ENCODE results near the gene APOC3. TPM values are rescaled to one million over a fixed set of nuclear protein-coding genes. Genes with fewer than 3 reads are reported as not detected.

Gene APOC3
- total and polyA plus RNA-seq, 9 of the 15 experiments (the other 6 are each of a cell fraction or from before 2014, with no cell fraction given): 1.1 TPM; not detected in 8

DNA sequence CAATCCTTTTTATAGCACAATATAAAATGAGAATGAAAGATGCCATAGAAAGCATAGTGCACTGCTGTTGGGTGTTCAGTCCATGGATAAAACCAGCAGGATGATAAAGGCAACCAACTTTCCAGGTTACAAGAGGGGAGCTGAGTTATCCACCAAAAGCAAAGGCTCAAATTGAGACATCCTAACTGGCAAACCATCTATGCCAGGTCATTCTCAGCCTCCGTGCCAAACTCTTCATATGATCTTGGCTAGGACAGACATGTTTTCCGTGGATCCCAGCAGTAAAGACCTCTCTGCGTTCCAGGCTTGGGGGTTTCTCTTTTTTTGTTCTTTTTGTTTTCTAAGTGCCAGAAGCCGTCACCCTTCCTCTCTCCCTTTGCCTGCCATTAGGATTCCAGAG is 15.0 kb downstream of the APOC3 start:
- no peak overlapping the region for H3K9ac ChIP-seq (ENCODE audit: insufficient read depth in 1 of 2, low read depth in 2 of 2, low read length in 2 of 2)
- no peak overlapping the region for H2AFZ ChIP-seq (ENCODE audit: low read depth, low read length)
- H3K4me2 ChIP-seq (ENCODE audit: insufficient read depth, low read length): no peak overlapping the region
- DNase-seq (ENCODE audit: extremely low read depth in 1 of 4, low spot score in 3 of 4): no peak
- peaks cover 52% of the 10 kb centered on the region; the same call in 2 of the 3 replicates for H3K36me3 ChIP-seq (ENCODE audit: control insufficient read depth, insufficient read depth, low read length)
- no peaks in the 10 kb centered on the region for H3K79me2 ChIP-seq (ENCODE audit: control insufficient read depth, insufficient read depth, low read length)
- ATAC-seq: no peak
- H3K4me3 ChIP-seq: no peak overlapping the region
- H3K27me3 ChIP-seq (ENCODE audit: control insufficient read depth in 2 of 2, insufficient read depth in 2 of 2, low read length in 2 of 2): no peaks in the 10 kb centered on the region
- in situ Hi-C loops (cut with MboI): no loop called here
- 87% methylated on average over 4 of the region's 4 CpGs for WGBS (ENCODE audit: insufficient coverage, low coverage, missing lambda C conversion rate)
- no peaks in the 10 kb centered on the region for H4K20me1 ChIP-seq (replicated peaks; ENCODE audit: control insufficient read depth, insufficient read depth, low read length)
- peaks cover 7 to 13% of the 10 kb centered on the region in 2 experiments; a peak in 3 of 5 replicates for H3K4me1 ChIP-seq (replicated peaks in 1 of 2; ENCODE audit: control insufficient read depth in 2 of 2, insufficient read depth in 2 of 2, low read length in 2 of 2)
- no TSS peak for BruUV-seq (replicated peaks)
- intact Hi-C loops (cut with micrococcal nuclease): no loop called here
- no peak for FAIRE-seq
- POLR2A ChIA-PET: no interaction called here
- TF ChIP-seq, protein P1, sequence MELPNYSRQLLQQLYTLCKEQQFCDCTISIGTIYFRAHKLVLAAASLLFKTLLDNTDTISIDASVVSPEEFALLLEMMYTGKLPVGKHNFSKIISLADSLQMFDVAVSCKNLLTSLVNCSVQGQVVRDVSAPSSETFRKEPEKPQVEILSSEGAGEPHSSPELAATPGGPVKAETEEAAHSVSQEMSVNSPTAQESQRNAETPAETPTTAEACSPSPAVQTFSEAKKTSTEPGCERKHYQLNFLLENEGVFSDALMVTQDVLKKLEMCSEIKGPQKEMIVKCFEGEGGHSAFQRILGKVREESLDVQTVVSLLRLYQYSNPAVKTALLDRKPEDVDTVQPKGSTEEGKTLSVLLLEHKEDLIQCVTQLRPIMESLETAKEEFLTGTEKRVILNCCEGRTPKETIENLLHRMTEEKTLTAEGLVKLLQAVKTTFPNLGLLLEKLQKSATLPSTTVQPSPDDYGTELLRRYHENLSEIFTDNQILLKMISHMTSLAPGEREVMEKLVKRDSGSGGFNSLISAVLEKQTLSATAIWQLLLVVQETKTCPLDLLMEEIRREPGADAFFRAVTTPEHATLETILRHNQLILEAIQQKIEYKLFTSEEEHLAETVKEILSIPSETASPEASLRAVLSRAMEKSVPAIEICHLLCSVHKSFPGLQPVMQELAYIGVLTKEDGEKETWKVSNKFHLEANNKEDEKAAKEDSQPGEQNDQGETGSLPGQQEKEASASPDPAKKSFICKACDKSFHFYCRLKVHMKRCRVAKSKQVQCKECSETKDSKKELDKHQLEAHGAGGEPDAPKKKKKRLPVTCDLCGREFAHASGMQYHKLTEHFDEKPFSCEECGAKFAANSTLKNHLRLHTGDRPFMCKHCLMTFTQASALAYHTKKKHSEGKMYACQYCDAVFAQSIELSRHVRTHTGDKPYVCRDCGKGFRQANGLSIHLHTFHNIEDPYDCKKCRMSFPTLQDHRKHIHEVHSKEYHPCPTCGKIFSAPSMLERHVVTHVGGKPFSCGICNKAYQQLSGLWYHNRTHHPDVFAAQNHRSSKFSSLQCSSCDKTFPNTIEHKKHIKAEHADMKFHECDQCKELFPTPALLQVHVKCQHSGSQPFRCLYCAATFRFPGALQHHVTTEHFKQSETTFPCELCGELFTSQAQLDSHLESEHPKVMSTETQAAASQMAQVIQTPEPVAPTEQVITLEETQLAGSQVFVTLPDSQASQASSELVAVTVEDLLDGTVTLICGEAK (IDR thresholded peaks at IDR 0.05): no peak
- TF ChIP-seq, protein P1 (CRISPR knock-in tag; IDR thresholded peaks at IDR 0.05): no peak
- TF ChIP-seq KAT2B (IDR thresholded peaks at IDR 0.05; ENCODE audit: low read depth, low read length) (no peak), GTF2F1 (IDR thresholded peaks at IDR 0.05; ENCODE audit: low read depth, low read length) (no peak), NR1H2 (CRISPR knock-in tag; IDR thresholded peaks at IDR 0.05) (no peak)
- TF ChIP-seq, protein P2, sequence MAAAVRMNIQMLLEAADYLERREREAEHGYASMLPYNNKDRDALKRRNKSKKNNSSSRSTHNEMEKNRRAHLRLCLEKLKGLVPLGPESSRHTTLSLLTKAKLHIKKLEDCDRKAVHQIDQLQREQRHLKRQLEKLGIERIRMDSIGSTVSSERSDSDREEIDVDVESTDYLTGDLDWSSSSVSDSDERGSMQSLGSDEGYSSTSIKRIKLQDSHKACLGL (CRISPR knock-in tag; IDR thresholded peaks at IDR 0.05; ENCODE audit: borderline replicate concordance, poor library complexity, severe bottlenecking): no peak
- no peaks in the 10 kb centered on the region for H3K9me3 ChIP-seq (replicated peaks; ENCODE audit: control insufficient read depth, insufficient read depth, low read depth, low read length)
- no peak overlapping the region for H3K27ac ChIP-seq (ENCODE audit: extremely low read depth, low read depth, low read length)
- no peaks in the 10 kb centered on the region for H3K9me1 ChIP-seq (ENCODE audit: control insufficient read depth, insufficient read depth, low read length)
- CTCF ChIA-PET (ENCODE audit: low intra/inter-chr PET ratio): no interaction called here

Data from K562 (cell line).